Measurements from ENCODE around the gene PCDHB16.

DNA sequence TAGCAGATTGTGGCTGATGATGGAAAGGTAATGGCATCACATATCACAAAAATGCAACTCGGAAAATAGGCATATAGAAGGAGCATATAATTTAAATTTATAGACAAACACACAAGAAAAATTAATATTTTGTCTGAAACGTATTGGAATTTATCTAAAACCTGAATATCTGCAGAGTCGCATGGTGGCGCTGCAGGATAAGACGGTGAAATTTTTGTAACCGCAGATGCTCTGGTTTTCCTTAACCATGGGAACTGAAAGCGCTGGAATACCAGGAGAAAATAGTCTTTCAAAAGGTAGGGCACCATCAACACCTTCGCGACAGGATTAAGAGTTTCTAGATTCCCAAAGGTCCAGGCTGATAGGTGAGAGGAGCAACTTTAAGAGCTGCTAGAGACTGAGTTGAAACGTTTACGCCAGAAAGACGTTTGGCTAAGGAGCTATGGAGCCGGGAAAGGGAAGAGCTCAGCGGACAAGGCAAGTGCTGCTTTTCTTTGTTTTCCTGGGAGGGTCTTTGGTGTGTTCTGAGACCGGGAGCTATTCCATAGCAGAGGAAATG, 52.0 kb downstream of the PCDHB16 start:
- TF ChIP-seq, protein P1, sequence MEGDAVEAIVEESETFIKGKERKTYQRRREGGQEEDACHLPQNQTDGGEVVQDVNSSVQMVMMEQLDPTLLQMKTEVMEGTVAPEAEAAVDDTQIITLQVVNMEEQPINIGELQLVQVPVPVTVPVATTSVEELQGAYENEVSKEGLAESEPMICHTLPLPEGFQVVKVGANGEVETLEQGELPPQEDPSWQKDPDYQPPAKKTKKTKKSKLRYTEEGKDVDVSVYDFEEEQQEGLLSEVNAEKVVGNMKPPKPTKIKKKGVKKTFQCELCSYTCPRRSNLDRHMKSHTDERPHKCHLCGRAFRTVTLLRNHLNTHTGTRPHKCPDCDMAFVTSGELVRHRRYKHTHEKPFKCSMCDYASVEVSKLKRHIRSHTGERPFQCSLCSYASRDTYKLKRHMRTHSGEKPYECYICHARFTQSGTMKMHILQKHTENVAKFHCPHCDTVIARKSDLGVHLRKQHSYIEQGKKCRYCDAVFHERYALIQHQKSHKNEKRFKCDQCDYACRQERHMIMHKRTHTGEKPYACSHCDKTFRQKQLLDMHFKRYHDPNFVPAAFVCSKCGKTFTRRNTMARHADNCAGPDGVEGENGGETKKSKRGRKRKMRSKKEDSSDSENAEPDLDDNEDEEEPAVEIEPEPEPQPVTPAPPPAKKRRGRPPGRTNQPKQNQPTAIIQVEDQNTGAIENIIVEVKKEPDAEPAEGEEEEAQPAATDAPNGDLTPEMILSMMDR (IDR thresholded peaks at IDR 0.05): no peak
- no peak for TF ChIP-seq POLR2A (IDR thresholded peaks at IDR 0.05)
